HG03108 (cell line): ENCODE data around the gene KLHL26.
A peak's percentile ranks its signal among the peaks of the same experiment; 100 is the strongest.
"Not testable (repeated sequence)": the region's sequence is repeated elsewhere in the genome, so short reads cannot be mapped to it uniquely, and the experiment has no call there.

Experiments
- ATAC-seq: cut with Tn5 transposase; IDR thresholded peaks from one replicate; pipeline ENCODE4 v1.9.1; 2021; ENCODE audit warnings: moderate library complexity; ENCODE audit not compliant: unreplicated experiment

The KLHL26 gene, protein sequence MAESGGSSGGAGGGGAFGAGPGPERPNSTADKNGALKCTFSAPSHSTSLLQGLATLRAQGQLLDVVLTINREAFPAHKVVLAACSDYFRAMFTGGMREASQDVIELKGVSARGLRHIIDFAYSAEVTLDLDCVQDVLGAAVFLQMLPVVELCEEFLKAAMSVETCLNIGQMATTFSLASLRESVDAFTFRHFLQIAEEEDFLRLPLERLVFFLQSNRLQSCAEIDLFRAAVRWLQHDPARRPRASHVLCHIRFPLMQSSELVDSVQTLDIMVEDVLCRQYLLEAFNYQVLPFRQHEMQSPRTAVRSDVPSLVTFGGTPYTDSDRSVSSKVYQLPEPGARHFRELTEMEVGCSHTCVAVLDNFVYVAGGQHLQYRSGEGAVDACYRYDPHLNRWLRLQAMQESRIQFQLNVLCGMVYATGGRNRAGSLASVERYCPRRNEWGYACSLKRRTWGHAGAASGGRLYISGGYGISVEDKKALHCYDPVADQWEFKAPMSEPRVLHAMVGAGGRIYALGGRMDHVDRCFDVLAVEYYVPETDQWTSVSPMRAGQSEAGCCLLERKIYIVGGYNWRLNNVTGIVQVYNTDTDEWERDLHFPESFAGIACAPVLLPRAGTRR

GRCh38 chr19:18636969-18637629 is at the start of gene KLHL26:
Gene KLHL26 (plus strand): TSS chr19:18637028. CDS start chr19:18637055, 27 bp downstream.
- no peak for ATAC-seq

- ATAC-seq, result no peak
Observed at GRCh38 chr19:18587561-18587960, 49.3 kb upstream of the KLHL26 start.

DNA sequence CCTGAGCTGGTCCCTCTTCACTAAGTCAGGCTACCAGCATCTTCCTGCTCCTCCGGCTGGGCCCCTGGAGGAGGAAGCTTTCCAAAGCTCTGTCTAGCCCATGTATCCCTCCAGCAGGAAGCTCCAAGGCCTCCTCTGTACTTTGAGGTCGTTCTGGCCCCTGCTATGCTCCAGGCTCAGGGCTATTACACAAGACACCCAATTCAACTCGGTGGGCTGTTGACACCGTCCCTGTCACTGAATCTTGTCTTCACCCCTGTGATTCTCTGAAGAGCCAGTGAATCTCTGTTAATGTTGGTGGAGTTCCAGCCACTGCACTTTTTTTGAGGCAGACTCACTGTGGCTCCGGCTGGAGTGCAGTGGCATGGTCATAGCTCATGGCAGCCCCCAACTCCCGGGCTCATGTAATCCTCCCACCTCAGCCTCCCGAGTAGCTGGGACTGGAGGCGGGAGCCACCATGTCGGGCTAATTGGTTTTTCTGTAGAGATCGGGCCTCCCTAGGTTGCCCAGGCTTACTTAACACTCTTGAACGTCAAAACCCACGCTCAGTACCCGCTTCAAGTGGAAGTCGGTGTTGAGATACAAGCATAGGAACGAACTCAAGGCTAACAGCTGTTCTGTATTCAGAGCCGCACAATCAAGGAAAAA is 48.7 kb upstream of the KLHL26 start:
- ATAC-seq, result no peak

GRCh38 chr19:18588611-18589379 is 48.0 kb upstream of the KLHL26 start, which contains the start of gene REX1BD:
Gene REX1BD (plus strand): TSS chr19:18588798. CDS start chr19:18588802, 4 bp downstream.
- ATAC-seq, result peak; percentile 82

- ATAC-seq, result peak; percentile 17
Observed at GRCh38 chr19:18589380-18590272, 47.2 kb upstream of the KLHL26 start.

GRCh38 chr19:18590273-18591272 is 46.3 kb upstream of the KLHL26 start:
- no peak for ATAC-seq

- no peak for ATAC-seq
Observed at GRCh38 chr19:18591735-18592385, 45.0 kb upstream of the KLHL26 start.

DNA sequence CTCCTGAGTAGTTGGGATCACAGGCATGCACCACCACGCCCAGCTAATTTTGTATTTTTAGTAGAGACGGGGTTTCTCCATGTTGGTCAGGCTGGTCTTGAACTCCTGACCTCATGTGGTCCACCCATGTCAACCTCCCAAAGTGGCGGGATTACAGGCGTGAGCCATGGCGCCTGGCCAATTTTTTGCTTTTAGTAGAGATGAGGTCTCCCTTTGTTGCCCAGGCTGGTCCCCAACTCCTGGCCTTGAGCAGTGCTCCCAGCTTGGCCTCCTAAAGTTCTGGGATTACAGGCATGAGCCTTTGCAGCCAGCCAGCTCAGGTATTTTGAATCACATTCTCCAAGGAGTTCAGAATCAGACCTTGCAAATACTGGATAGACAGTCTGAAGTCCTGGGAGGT is 44.1 kb upstream of the KLHL26 start:
- ATAC-seq, result not testable (repeated sequence)

- ATAC-seq, result no peak
Observed at GRCh38 chr19:18593367-18594095, 43.3 kb upstream of the KLHL26 start.

DNA sequence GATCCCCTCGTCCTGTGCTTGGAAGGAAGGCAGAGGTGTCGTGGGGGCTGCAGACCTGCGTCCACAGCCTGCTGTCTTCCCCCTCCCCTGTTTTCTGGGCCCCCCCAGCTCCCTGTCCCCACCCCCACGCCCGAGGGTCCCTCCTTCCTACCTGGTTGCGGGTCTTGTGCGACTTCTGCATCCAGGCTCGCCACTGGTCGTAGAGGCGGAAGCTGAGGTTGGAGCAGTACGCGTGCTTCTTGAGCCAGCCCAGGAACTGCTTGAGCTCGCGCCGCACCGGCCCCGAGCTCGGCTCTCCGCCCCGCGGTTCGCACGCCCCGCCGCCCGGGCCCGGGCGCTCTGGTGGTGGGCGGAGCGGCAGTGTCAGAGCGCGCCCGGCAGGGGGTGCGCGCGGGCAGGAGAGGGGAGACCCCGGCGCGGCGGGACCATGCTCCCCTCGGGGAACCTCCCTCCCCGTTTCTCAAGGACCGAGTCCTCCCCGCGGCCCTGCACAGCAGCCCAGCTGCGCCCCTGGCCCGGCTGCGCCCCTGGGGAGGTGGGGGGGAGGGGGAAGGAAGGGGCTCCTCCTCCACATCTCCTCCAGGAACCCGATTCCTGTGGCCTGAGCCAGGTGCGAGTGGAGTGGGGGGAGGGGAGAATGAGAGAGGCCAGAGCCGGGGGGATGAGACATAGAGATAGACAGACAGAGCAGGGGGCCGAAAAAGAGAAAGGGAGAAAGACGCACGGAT is 42.6 kb upstream of the KLHL26 start:
- ATAC-seq, result peak; percentile 48

- no peak for ATAC-seq
Observed at GRCh38 chr19:18594824-18595373, 41.9 kb upstream of the KLHL26 start.

DNA sequence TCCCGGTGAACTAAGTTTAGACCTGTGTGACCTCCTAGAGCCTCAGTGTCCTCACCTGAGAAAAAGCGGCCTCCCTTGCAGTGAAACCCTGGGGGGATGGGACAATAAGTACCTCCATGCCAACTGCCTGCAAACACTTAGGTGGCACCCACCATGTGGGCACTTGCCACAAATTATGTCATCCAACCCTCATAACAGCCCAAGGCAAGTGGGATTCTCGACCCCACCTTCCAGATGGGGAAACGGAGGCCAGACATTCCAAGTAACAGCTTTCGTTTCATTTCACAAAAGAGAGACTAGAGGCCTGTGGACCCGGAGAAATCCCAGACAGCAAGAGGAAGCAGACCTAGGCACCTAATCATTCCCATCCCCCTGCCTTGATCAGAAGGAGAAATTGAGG is 41.4 kb upstream of the KLHL26 start:
- no peak for ATAC-seq

GRCh38 chr19:18596752-18597157 is 40.1 kb upstream of the KLHL26 start:
- ATAC-seq, result no peak

DNA sequence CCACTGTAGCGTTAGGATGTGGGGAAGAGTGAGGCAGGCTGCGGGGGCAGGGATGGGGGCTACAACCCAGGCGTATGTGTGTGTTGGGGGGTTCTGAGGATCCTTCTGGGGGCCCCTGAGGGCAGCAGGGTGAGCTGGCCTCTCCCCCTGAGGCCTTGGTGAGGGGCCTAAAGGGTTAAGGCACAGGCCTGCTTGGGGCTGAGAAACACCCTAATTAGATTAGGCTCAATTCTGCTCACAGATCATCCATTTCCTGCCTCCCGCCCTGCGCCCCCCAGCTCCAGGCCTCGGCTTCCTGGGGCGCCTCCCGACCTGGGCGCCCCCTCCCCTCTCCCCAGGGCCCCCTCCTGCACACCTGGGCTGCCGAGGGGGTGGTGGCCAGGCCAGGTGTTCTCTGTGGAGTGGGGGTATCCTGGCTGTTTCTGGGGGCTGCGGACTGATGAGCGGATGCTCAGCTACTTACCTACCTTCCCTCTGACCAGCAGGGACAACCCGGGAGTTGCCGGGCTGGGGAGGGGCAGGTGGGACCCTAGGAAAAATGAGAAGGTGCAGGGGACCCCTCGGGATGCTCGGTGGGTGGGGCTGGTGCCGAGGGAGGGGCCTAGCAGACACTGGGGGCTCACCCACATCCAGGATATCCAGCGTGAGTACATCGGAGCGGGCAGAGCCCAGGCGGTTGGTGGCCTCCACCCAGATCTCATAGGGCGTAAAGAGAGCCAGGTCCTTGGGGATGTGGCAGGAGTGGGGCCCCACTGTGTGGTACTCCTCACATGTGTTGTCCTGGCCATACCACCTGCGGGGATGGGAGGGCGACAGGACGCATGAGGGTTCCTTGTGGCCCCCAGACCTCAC is 38.8 kb upstream of the KLHL26 start:
- ATAC-seq, result no peak

GRCh38 chr19:18599485-18599884 is 37.3 kb upstream of the KLHL26 start:
- ATAC-seq, result no peak
